Smooth muscle cell (in vitro differentiated cells): ENCODE results near the gene FOSB. TPM values are rescaled to one million over a fixed set of nuclear protein-coding genes. Genes with fewer than 3 reads are reported as not detected.

Experiments
- DNase-seq: peaks from one replicate; lab custom pipeline; 2025; ENCODE audit not compliant: unreplicated experiment; lab: John Stamatoyannopoulos, UW
- H2AFZ ChIP-seq: fragments of 200-600 bp; sonication (generic); 2 replicates; pipeline ENCODE4 v1.6.0; 2016; ENCODE audit warnings: antibody characterized with exemption, low read depth, mild to moderate bottlenecking
- H3F3A ChIP-seq: fragments of 200-600 bp; sonication (generic); 2 replicates; pipeline ENCODE4 v1.6.0; 2017; ENCODE audit warnings: antibody characterized with exemption, low read depth
- H3K27ac ChIP-seq: fragments of 200-600 bp; sonication (generic); 2 replicates; pipeline ENCODE4 v1.5.1; 2016; ENCODE audit warnings: low read depth, mild to moderate bottlenecking
- H3K27me3 ChIP-seq: fragments of 200-600 bp; sonication (generic); 2 replicates; pipeline ENCODE4 v1.6.1; 2016; ENCODE audit warnings: low read depth, mild to moderate bottlenecking
- H3K36me3 ChIP-seq: fragments of 200-600 bp; sonication (generic); 2 replicates; pipeline ENCODE4 v1.5.1; 2016; ENCODE audit warnings: low read depth
- H3K4me1 ChIP-seq: fragments of 200-600 bp; sonication (generic); 2 replicates; pipeline ENCODE4 v1.5.1; 2016; ENCODE audit warnings: low read depth
- H3K4me2 ChIP-seq: fragments of 200-600 bp; sonication (generic); 2 replicates; pipeline ENCODE4 v1.6.0; 2016; ENCODE audit warnings: mild to moderate bottlenecking
- H3K4me3 ChIP-seq: fragments of 200-600 bp; sonication (generic); 2 replicates; pipeline ENCODE4 v1.5.1; 2016; ENCODE audit warnings: mild to moderate bottlenecking
- H3K79me2 ChIP-seq: fragments of 200-600 bp; sonication (generic); 2 replicates; pipeline ENCODE4 v1.6.0; 2016; ENCODE audit warnings: low read depth, mild to moderate bottlenecking
- H3K9ac ChIP-seq: fragments of 200-600 bp; sonication (generic); 2 replicates; pipeline ENCODE4 v1.6.0; 2016; ENCODE audit warnings: low read depth
- H3K9me3 ChIP-seq: fragments of 200-600 bp; sonication (generic); replicated peaks from 2 replicates; pipeline ENCODE4 v1.5.1; 2016; ENCODE audit warnings: low read depth
- H4K20me1 ChIP-seq: fragments of 200-600 bp; sonication (generic); 2 replicates; pipeline ENCODE4 v1.6.0; 2016; ENCODE audit warnings: low read depth
- WGBS: methylation state at CpG from one replicate; pipeline ENCODE4 v1.1.7; 2016; ENCODE audit warnings: low lambda C conversion rate; 5-methylcytosine and 5-hydroxymethylcytosine counted together
- polyA plus RNA-seq: library from polyadenylated mRNA; unstranded; fragments of >200 nt; fragmentation: Nextera tagmentation; extraction: Ambion mirVana; gene quantifications from 2 replicates; pipeline ENCODE4 v1.2.1, GENCODE V29; 2016
- total RNA-seq: library from RNA; depleted of rRNA; stranded (reverse); fragments of >200 nt; gene quantifications from 2 replicates; pipeline ENCODE4 v1.2.3, GENCODE V29; 2014
- TF ChIP-seq, protein P1 (sequence below): fragments of 200-600 bp; sonication (generic); IDR thresholded peaks from 2 replicates; pipeline ENCODE4 v1.5.1; 2017; ENCODE audit warnings: borderline replicate concordance, mild to moderate bottlenecking, antibody characterized with exemption; ENCODE audit not compliant: insufficient read depth, poor library complexity, severe bottlenecking

The FOSB gene
- total and polyA plus RNA-seq, 2 experiments from 2014 or later = 178 to 186 TPM

DNA sequence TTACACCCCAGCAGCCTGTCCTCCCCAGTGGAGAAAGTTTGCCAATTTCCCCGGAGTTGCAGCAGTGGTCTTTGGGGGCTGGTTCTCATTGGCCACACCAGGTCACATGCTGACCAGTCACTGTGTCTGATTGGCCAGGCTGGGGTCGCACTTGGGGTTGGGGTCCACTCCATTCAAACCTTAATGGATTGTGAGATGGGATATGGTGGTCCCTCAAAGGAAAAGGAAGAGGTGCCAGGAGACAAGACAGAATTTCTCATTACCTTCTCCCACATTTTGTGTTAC is 33.9 kb downstream of the FOSB start:
- DNase-seq = no peak
- 69% methylated on average over 2 of the region's 2 CpGs for WGBS

GRCh38 chr19:45502111-45502510 is 34.3 kb downstream of the FOSB start:
- no peak overlapping the region for H3K4me3 ChIP-seq
- 79% methylated on average over 5 of the region's 5 CpGs for WGBS
- H3K9ac ChIP-seq = no peak overlapping the region
- H3F3A ChIP-seq = peaks cover 16% of the 10 kb centered on the region
- peaks cover 27% of the 10 kb centered on the region for H3K27me3 ChIP-seq
- peaks cover 11% of the 10 kb centered on the region for H3K4me1 ChIP-seq
- no peaks in the 10 kb centered on the region for H3K36me3 ChIP-seq
- TF ChIP-seq, protein P1, sequence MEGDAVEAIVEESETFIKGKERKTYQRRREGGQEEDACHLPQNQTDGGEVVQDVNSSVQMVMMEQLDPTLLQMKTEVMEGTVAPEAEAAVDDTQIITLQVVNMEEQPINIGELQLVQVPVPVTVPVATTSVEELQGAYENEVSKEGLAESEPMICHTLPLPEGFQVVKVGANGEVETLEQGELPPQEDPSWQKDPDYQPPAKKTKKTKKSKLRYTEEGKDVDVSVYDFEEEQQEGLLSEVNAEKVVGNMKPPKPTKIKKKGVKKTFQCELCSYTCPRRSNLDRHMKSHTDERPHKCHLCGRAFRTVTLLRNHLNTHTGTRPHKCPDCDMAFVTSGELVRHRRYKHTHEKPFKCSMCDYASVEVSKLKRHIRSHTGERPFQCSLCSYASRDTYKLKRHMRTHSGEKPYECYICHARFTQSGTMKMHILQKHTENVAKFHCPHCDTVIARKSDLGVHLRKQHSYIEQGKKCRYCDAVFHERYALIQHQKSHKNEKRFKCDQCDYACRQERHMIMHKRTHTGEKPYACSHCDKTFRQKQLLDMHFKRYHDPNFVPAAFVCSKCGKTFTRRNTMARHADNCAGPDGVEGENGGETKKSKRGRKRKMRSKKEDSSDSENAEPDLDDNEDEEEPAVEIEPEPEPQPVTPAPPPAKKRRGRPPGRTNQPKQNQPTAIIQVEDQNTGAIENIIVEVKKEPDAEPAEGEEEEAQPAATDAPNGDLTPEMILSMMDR = no peak
- no peak overlapping the region for H2AFZ ChIP-seq
- H3K27ac ChIP-seq = no peak overlapping the region
- H3K4me2 ChIP-seq = no peak overlapping the region
- H3K79me2 ChIP-seq = no peaks in the 10 kb centered on the region
- no peaks in the 10 kb centered on the region for H3K9me3 ChIP-seq
- no peak for DNase-seq
- H4K20me1 ChIP-seq = no peaks in the 10 kb centered on the region

More for the DNA sequence above, 33.9 kb downstream of the FOSB start:
- H3K9ac ChIP-seq = no peak overlapping the region
- peaks cover 11% of the 10 kb centered on the region for H3K4me1 ChIP-seq
- peaks cover 16% of the 10 kb centered on the region for H3F3A ChIP-seq
- H2AFZ ChIP-seq = no peak overlapping the region
- peaks cover 27% of the 10 kb centered on the region for H3K27me3 ChIP-seq
- no peaks in the 10 kb centered on the region for H3K79me2 ChIP-seq
- no peak overlapping the region for H3K4me3 ChIP-seq
- H3K36me3 ChIP-seq = no peaks in the 10 kb centered on the region
- H3K4me2 ChIP-seq = no peak overlapping the region
- H3K27ac ChIP-seq = no peak overlapping the region
- H4K20me1 ChIP-seq = no peaks in the 10 kb centered on the region
- TF ChIP-seq, protein P1 = no peak
- H3K9me3 ChIP-seq = no peaks in the 10 kb centered on the region

- Histone ChIP-seq H3K4me1 (peaks cover 4% of the 10 kb centered on the region), H3F3A (peaks cover 16% of the 10 kb centered on the region), H3K4me2 (no peak overlapping the region), H2AFZ (no peak overlapping the region), H3K36me3 (no peaks in the 10 kb centered on the region), H3K27ac (no peak overlapping the region), H3K9ac (no peak overlapping the region), H4K20me1 (no peaks in the 10 kb centered on the region), H3K9me3 (no peaks in the 10 kb centered on the region), H3K79me2 (peaks cover 17% of the 10 kb centered on the region), H3K27me3 (peaks cover 10% of the 10 kb centered on the region), H3K4me3 (no peak overlapping the region)
- TF ChIP-seq, protein P1 = no peak
- DNase-seq = no peak
- WGBS = 97% methylated on average over 9 of the region's 9 CpGs
These were observed 36.1 kb downstream of the FOSB start for GRCh38 chr19:45503909-45504308.

- no peak for DNase-seq
- Histone ChIP-seq H3K9ac (peak overlapping the region; percentile 72), H3K27ac (peak overlapping the region; percentile 92), H4K20me1 (peaks cover 11% of the 10 kb centered on the region), H3K4me1 (no peaks in the 10 kb centered on the region), H3K79me2 (peaks cover 31% of the 10 kb centered on the region), H3K36me3 (no peaks in the 10 kb centered on the region), H3K27me3 (no peaks in the 10 kb centered on the region), H3F3A (peaks cover 16% of the 10 kb centered on the region), H3K9me3 (no peaks in the 10 kb centered on the region), H2AFZ (no peak overlapping the region), H3K4me3 (no peak overlapping the region), H3K4me2 (peak overlapping the region; percentile 87)
- TF ChIP-seq, protein P1 = no peak
- 78% methylated on average over 8 of the region's 8 CpGs for WGBS
These were observed 37.6 kb downstream of the FOSB start for GRCh38 chr19:45505151-45505995.
